Measurements from ENCODE around the gene BAD. TPM values are rescaled to one million over a fixed set of nuclear protein-coding genes. Genes with fewer than 3 reads are reported as not detected.

Gene BAD
- total and polyA plus RNA-seq, 5 experiments from 2014 or later: 13.7 to 44.8 (median 39.1) TPM

Other genes with a start within 250 kb of the BAD start
- gene FLRT1, start 248.7 kb downstream of the BAD start, total RNA-seq: not detected
- not detected for gene FLRT1, start 248.7 kb downstream of the BAD start, polyA plus RNA-seq
- gene MACROD1, start 118.6 kb downstream of the BAD start, total RNA-seq: 10 to 100 TPM; 10.8 to 14.4 TPM
- 10 to 100 TPM in 2 of 3 donors, 1 to 10 TPM in 1; 7.3 to 14.4 (median 10.7) TPM for gene MACROD1, start 118.6 kb downstream of the BAD start, polyA plus RNA-seq
- gene STIP1, start 98.5 kb downstream of the BAD start, total RNA-seq: 100 to 1,000 TPM; 110 to 114 TPM
- 100 to 1,000 TPM in 1 of 3 donors, 10 to 100 TPM in 2; 59.4 to 132 (median 66.2) TPM for gene STIP1, start 98.5 kb downstream of the BAD start, polyA plus RNA-seq
- 100 to 1,000 TPM; 104 to 108 TPM for gene FERMT3, start 77.9 kb downstream of the BAD start, total RNA-seq
- 100 to 1,000 TPM; 125 to 149 (median 129) TPM for gene FERMT3, start 77.9 kb downstream of the BAD start, polyA plus RNA-seq
- 10 to 100 TPM; 40.2 to 41.0 TPM for gene TRPT1, start 58.5 kb downstream of the BAD start, total RNA-seq
- 10 to 100 TPM; 47.2 to 54.2 (median 51.4) TPM for gene TRPT1, start 58.5 kb downstream of the BAD start, polyA plus RNA-seq
- gene NUDT22, start 58.4 kb downstream of the BAD start, total RNA-seq: 10 to 100 TPM; 77.1 to 83.8 TPM
- gene NUDT22, start 58.4 kb downstream of the BAD start, polyA plus RNA-seq: 10 to 100 TPM; 43.4 to 50.4 (median 48.2) TPM
- 10 to 100 TPM; 54.9 to 56.2 TPM for gene DNAJC4, start 54.1 kb downstream of the BAD start, total RNA-seq
- gene DNAJC4, start 54.1 kb downstream of the BAD start, polyA plus RNA-seq: 10 to 100 TPM; 21.5 to 33.2 (median 30.9) TPM
- 10 to 100 TPM; 59.7 to 62.1 TPM for gene VEGFB, start 50.1 kb downstream of the BAD start, total RNA-seq
- 10 to 100 TPM; 11.2 to 28.1 (median 16.9) TPM for gene VEGFB, start 50.1 kb downstream of the BAD start, polyA plus RNA-seq
- 10 to 100 TPM; 24.1 to 28.9 TPM for gene FKBP2, start 43.6 kb downstream of the BAD start, total RNA-seq
- gene FKBP2, start 43.6 kb downstream of the BAD start, polyA plus RNA-seq: 10 to 100 TPM; 84.9 to 91.8 (median 85.5) TPM
- 10 to 100 TPM; 39.1 to 45.5 TPM for gene PPP1R14B, start 37.7 kb downstream of the BAD start, total RNA-seq
- 10 to 100 TPM; 22.4 to 50.6 (median 45.4) TPM for gene PPP1R14B, start 37.7 kb downstream of the BAD start, polyA plus RNA-seq
- gene PLCB3, start 33.1 kb downstream of the BAD start, total RNA-seq: 1 to 10 TPM; 8.1 to 8.8 TPM
- gene PLCB3, start 33.1 kb downstream of the BAD start, polyA plus RNA-seq: under 1 TPM; 0.20 to 0.51 (median 0.35) TPM
- 10 to 100 TPM; 33.0 to 33.3 TPM for gene GPR137, start 1.2 kb upstream of the BAD start, total RNA-seq
- gene GPR137, start 1.2 kb upstream of the BAD start, polyA plus RNA-seq: 1 to 10 TPM; 4.8 to 6.9 (median 6.4) TPM
- not detected for gene KCNK4, start 6.6 kb upstream of the BAD start, total RNA-seq
- gene KCNK4, start 6.6 kb upstream of the BAD start, polyA plus RNA-seq: not detected
- gene CATSPERZ, start 15.7 kb upstream of the BAD start, total RNA-seq: not detected
- gene CATSPERZ, start 15.7 kb upstream of the BAD start, polyA plus RNA-seq: not detected
- 10 to 100 TPM; 19.9 to 24.9 TPM for gene ESRRA, start 20.9 kb upstream of the BAD start, total RNA-seq
- 1 to 10 TPM; 3.5 to 9.1 (median 4.8) TPM for gene ESRRA, start 20.9 kb upstream of the BAD start, polyA plus RNA-seq
- 100 to 1,000 TPM; 159 to 162 TPM for gene TRMT112, start 32.9 kb upstream of the BAD start, total RNA-seq
- 100 to 1,000 TPM; 509 to 524 (median 515) TPM for gene TRMT112, start 32.9 kb upstream of the BAD start, polyA plus RNA-seq
- gene PRDX5, start 33.5 kb upstream of the BAD start, total RNA-seq: 10 to 100 TPM; 47.5 to 51.5 TPM
- gene PRDX5, start 33.5 kb upstream of the BAD start, polyA plus RNA-seq: 100 to 1,000 TPM; 186 to 239 (median 206) TPM
- 100 to 1,000 TPM; 112 to 119 TPM for gene CCDC88B, start 55.5 kb upstream of the BAD start, total RNA-seq
- gene CCDC88B, start 55.5 kb upstream of the BAD start, polyA plus RNA-seq: 10 to 100 TPM; 10.4 to 37.0 (median 19.2) TPM
- 10 to 100 TPM; 21.0 to 23.3 TPM for gene RPS6KA4, start 74.5 kb upstream of the BAD start, total RNA-seq
- 1 to 10 TPM; 4.3 to 5.1 (median 5.1) TPM for gene RPS6KA4, start 74.5 kb upstream of the BAD start, polyA plus RNA-seq

All from naive thymus-derived CD8-positive, alpha-beta T cell (primary cell).